ENCODE data around the gene CPN2.

The CPN2 gene

DNA sequence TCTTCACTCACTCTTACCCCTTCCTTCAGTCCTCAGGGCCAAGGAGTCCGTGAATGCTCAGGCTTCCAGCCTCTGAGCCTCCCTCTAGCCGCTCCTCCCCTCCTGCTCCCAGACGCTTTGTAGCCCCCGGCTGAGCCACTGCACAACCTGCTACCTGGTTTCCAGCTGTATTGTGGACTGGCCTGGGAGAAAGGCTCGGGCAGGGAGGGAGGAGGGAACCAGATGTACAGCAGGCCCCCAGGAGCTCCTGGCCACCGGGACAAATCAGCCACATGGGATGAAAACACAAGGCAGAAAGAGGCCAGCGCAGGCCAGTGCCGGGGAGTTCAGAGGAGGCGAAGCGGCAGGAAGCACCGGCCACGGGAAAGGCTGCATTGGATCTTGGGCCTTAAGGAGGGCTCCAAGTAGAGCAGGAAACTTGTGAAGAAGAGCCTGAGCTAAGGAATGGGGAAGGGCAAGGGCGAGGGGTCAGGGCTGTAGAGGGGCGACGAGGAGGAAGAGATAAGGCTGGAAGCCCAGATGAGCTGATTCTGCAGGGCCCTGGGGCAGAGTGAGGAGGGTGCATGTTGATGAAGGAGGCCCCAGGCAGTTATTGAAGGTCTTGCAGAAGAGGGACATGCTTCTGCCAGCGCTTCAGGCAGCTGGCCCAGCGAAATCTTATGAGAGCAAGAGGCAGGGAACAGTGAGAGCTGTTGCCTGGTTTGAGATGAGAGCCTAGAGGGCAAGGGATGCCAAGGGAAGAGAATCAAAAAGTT is 14.3 kb downstream of the CPN2 start:
- TF ChIP-seq TAF1 (IDR thresholded peaks at IDR 0.05; ENCODE audit: borderline replicate concordance, low read depth, low read length) (no peak), POLR2A (IDR thresholded peaks at IDR 0.05; ENCODE audit: low read depth, low read length) (no peak), POLR2AphosphoS5 (IDR thresholded peaks at IDR 0.05; ENCODE audit: low read depth, low read length) (no peak)
- DNase-seq (ENCODE audit: insufficient read length): no peak
- FAIRE-seq: no peak

DNA sequence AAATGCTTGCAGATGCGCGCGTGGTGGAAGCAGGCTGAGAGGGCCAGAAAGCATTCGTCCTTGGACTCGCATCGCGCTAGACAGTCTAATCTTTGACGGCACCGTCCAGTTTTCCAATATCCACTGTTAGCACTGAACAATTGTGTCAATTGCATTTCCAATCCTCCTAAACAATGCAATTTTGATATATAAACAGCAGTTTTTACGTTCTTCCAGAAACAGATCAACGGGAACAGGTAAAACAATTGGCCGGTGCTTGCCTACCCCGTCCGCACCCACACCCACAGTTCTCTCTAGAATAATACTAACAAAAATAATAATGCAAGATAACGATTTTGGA is 17.2 kb downstream of the CPN2 start:
- no peak for FAIRE-seq
- TF ChIP-seq POLR2AphosphoS5 (IDR thresholded peaks at IDR 0.05; ENCODE audit: low read depth, low read length) (no peak), POLR2A (IDR thresholded peaks at IDR 0.05; ENCODE audit: low read depth, low read length) (no peak), TAF1 (IDR thresholded peaks at IDR 0.05; ENCODE audit: borderline replicate concordance, low read depth, low read length) (no peak)
- DNase-seq (ENCODE audit: insufficient read length): no peak

DNA sequence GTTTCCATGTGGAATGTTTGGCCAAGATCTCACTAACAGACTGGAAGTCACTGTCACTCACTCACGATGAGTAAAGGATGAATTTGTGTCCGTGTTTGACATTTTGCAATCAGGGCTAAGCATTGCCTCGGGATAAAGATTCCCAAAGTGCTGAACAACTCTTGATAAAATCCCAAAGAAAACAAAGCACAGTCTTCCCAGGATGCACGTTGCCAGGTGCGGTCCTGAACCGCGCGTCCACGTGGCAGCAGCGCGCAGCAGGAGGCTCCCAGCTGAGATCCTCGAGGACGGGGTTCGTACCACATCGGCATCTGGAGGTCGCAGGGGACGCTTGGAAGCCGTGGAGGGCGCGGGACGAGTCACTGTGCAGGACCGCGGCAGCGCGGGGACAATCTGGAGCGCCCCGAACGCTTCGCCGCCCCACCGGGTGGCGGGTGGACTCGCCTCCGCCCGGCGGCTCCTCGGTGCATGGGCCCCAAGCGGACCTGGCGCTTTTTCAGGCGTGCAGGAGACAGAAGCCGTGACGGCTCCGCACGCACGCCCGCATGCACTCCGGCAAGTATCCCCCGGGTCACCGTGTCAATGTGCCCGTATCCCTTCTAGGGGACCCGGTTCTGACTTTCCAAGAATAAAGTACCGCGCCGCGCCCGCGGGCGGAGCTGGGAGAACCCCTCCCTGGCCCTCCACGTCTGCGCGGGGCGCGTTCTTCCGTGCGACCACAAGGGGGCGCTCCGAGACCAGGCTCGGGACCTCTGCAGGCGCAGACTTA is 17.7 kb downstream of the CPN2 start:
- DNase-seq (ENCODE audit: insufficient read length) (peak; percentile 76), FAIRE-seq (peak; percentile 93)
- TF ChIP-seq POLR2AphosphoS5 (IDR thresholded peaks at IDR 0.05; ENCODE audit: low read depth, low read length): no peak
- no peak for TF ChIP-seq TAF1 (IDR thresholded peaks at IDR 0.05; ENCODE audit: borderline replicate concordance, low read depth, low read length)
- TF ChIP-seq POLR2A (IDR thresholded peaks at IDR 0.05; ENCODE audit: low read depth, low read length): no peak

DNA sequence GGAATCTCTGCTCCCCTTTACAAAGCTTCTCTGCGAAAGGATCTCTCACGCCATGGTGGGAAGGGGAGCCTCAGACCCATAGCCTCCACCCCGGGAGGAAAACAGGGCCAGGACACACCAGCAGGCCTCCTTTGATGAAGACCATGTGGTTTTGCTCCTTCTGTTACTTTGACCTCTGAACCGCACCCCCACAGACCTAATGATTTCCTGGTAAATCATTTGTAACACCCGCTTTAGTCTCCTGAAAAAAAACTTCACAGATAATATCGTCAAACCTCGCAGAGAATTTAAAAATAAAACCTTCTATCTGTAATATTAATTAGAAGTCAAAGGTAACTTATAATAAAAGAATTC is 18.3 kb downstream of the CPN2 start:
- DNase-seq (ENCODE audit: insufficient read length) (no peak), FAIRE-seq (no peak)
- TF ChIP-seq POLR2AphosphoS5 (IDR thresholded peaks at IDR 0.05; ENCODE audit: low read depth, low read length): no peak
- TF ChIP-seq TAF1 (IDR thresholded peaks at IDR 0.05; ENCODE audit: borderline replicate concordance, low read depth, low read length): no peak
- TF ChIP-seq POLR2A (IDR thresholded peaks at IDR 0.05; ENCODE audit: low read depth, low read length): no peak

DNA sequence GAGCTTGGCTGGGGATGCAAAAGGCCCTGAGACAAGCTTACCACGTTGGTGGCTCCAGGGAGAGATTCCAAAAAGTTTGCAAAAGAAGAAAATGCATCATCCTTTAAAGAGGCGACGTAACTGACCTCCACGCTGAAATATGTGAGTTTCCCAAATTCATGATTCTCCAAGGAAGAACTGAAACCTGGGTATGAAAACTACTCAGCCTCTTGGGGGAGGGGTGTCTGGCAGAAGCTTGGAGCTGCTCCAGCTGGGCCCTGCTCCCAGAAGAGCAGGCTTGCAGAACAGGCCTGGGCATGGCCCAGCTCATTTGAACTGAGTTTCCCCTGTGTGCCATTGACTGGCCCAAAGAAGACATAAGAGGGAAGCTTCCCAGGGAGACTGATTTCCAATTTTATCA is 20.5 kb downstream of the CPN2 start:
- FAIRE-seq: no peak
- DNase-seq (ENCODE audit: insufficient read length): no peak
- TF ChIP-seq POLR2AphosphoS5 (IDR thresholded peaks at IDR 0.05; ENCODE audit: low read depth, low read length) (no peak), POLR2A (IDR thresholded peaks at IDR 0.05; ENCODE audit: low read depth, low read length) (no peak), TAF1 (IDR thresholded peaks at IDR 0.05; ENCODE audit: borderline replicate concordance, low read depth, low read length) (no peak)

DNA sequence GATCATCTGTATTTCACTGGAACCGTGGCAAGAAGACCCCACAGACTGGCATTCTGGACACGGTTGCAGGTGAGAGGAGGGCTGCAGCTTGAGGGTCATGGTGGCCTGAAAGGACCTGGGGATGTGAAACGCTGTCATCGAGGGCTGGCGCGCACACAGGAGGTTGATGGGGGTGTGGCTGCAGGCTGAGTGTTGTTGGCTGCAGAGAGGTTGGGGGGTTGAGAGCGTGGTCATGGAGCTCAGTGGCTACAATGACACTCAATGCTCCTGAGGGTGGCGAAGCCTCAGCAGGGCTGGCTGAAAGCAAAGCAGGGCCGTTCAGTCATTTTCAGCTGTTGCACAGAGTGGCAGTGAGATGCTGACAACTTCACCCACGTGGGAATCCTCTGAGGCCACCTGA is 21.0 kb downstream of the CPN2 start:
- TF ChIP-seq POLR2A (IDR thresholded peaks at IDR 0.05; ENCODE audit: low read depth, low read length) (no peak), POLR2AphosphoS5 (IDR thresholded peaks at IDR 0.05; ENCODE audit: low read depth, low read length) (no peak), TAF1 (IDR thresholded peaks at IDR 0.05; ENCODE audit: borderline replicate concordance, low read depth, low read length) (no peak)
- DNase-seq (ENCODE audit: insufficient read length) (no peak), FAIRE-seq (no peak)

DNA sequence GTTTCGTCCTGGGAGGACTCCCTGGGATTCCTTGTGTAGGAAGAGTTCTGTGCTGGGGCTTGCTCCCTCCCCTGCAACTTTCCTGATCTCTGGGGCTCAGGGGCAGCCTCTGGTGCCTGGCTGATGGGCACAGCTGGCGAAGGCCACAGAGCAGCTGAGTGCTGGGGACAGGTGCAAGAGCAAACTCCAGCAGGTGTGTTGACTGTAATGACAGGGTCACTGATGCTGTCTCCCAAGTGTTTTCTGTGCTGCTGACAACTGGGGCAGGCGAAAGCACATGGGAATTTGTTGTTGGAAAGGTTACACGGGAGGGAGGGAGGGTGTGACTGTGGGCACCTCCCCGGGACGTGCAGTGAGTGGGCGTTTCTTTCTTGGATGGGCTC is 21.6 kb downstream of the CPN2 start:
- no peak for FAIRE-seq
- DNase-seq (ENCODE audit: insufficient read length): no peak
- no peak for TF ChIP-seq POLR2A (IDR thresholded peaks at IDR 0.05; ENCODE audit: low read depth, low read length)
- TF ChIP-seq TAF1 (IDR thresholded peaks at IDR 0.05; ENCODE audit: borderline replicate concordance, low read depth, low read length): no peak
- no peak for TF ChIP-seq POLR2AphosphoS5 (IDR thresholded peaks at IDR 0.05; ENCODE audit: low read depth, low read length)

DNA sequence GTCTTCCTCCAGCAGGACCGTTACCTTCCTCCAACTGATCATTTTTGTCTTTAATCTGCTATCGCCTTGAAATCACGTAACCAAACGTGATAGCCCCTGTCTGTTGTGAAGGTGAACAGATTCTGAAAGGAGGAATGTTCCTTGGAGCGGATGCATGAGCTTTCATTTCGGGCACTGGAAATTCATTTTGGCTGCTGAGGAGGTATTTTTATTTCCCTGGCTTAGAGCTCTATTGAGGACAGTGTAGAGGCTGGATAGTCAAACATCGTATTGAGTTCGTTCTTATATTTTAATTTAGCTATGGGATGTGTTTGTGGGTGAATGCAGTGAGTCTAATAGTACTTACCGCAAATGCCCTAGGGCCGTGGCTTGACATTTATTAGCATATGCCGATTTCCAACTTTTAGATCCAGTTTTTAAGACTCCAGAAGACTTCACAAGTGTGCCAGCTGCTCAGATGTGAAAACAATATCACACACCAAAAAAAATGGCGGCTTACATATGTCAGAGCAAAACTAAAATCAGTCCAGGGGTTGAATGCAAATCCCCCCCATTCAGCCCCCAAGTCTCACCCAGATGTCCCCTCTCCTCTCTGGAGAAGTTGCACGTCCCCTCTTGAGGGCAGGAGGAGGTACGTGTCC is 22.1 kb downstream of the CPN2 start:
- DNase-seq (ENCODE audit: insufficient read length): no peak
- no peak for FAIRE-seq
- TF ChIP-seq POLR2A (IDR thresholded peaks at IDR 0.05; ENCODE audit: low read depth, low read length) (no peak), POLR2AphosphoS5 (IDR thresholded peaks at IDR 0.05; ENCODE audit: low read depth, low read length) (no peak), TAF1 (IDR thresholded peaks at IDR 0.05; ENCODE audit: borderline replicate concordance, low read depth, low read length) (no peak)

DNA sequence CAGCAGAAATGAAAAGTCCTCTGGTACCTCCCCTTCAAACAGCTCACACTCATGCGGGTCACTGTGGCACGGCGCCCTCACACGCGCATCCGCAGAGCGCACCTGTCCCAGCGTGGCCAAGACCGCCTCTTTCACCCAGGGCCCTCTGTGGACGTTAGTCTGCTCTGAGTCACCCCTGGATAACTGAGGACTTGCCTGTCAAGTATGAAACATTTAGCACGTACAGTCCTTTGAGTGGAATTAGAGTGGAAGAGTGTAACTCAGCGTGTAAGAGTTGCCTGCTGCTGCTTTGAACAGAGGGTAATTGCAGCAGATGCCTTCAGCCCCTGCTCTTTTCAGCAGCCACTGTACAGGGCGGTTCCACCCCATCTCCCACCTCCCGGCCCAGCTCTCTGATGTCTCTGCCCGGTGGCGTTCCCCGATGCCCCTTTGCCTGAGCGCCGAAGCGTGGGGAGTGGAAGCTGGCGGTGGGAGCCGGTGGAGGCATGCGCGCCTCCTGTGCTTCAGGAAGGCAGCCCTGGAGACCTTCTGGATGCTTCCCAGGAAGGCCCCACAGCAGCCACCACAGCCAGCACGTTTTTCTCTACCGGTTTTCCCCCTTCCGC is 23.0 kb downstream of the CPN2 start:
- FAIRE-seq (no peak), DNase-seq (ENCODE audit: insufficient read length) (no peak)
- TF ChIP-seq POLR2A (IDR thresholded peaks at IDR 0.05; ENCODE audit: low read depth, low read length): no peak
- TF ChIP-seq POLR2AphosphoS5 (IDR thresholded peaks at IDR 0.05; ENCODE audit: low read depth, low read length): no peak
- no peak for TF ChIP-seq TAF1 (IDR thresholded peaks at IDR 0.05; ENCODE audit: borderline replicate concordance, low read depth, low read length)

DNA sequence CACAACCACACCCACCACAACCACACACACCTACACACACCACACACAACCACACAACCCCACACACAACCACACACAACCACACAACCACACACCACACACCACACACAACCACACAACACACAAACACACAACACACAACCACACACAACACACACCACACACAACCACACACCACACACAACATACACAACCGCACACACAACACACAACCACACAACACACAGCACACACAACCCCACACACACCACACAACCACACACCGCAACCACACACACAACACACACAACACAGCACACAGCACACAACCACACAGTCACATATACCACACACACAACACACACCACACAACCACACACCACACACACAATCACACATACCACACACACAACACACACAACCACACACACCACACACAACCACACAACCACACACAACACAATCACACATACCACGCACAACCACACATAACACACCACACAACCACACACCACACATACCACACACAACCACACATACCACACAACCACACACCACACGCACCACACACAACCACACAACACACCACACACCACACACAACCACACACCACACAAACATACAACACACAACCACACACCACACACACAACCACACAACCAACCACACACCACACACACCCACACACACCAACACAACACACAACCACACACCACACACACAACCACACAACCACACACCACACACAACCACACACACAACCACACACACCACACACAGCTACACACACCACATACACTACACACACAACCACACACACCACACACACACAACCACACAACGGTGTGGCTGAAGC is 23.7 kb downstream of the CPN2 start:
- FAIRE-seq: peak; percentile 74
- no peak for DNase-seq (ENCODE audit: insufficient read length)
- TF ChIP-seq POLR2AphosphoS5 (IDR thresholded peaks at IDR 0.05; ENCODE audit: low read depth, low read length): no peak
- no peak for TF ChIP-seq POLR2A (IDR thresholded peaks at IDR 0.05; ENCODE audit: low read depth, low read length)
- no peak for TF ChIP-seq TAF1 (IDR thresholded peaks at IDR 0.05; ENCODE audit: borderline replicate concordance, low read depth, low read length)

DNA sequence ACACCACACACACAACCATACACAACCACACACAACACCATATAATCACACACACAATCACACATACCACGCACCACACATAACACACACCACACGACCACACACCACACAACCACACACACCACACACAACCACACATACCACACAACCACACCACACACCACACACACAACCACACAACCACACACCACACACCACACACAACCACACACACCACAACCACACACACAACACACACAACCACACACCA is 24.2 kb downstream of the CPN2 start:
- no peak for DNase-seq (ENCODE audit: insufficient read length)
- TF ChIP-seq TAF1 (IDR thresholded peaks at IDR 0.05; ENCODE audit: borderline replicate concordance, low read depth, low read length) (no peak), POLR2A (IDR thresholded peaks at IDR 0.05; ENCODE audit: low read depth, low read length) (no peak), POLR2AphosphoS5 (IDR thresholded peaks at IDR 0.05; ENCODE audit: low read depth, low read length) (no peak)
- FAIRE-seq: no peak

Data from GM12892 (cell line).